ENCODE measurements around the gene GPC6. TPM values are rescaled to one million over a fixed set of nuclear protein-coding genes. Genes with fewer than 3 reads are reported as not detected.

The GPC6 gene
- total and polyA plus RNA-seq, 4 donors: 5.9 to 29.1 (median 18.2) TPM

DNA sequence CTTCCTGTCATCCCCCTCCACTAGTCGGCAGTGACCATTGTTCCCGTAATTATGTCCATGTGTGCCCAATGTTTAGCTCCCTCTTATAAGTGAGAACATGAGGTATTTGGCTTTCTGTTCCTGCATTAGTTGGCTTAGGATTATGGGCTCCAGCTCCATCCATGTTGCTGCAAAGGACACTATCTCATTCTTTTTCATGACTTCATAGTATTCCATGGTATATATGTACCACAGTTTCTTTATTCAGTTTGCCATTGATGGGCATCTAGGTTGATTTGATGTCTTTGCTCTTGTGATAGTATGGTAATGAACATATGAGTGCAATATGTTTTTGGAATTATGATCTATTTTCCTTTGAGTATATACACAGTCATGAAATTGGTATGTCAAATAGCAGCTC, 730.8 kb downstream of the GPC6 start:
- H3K4me1 ChIP-seq (ENCODE audit: control insufficient read depth in 4 of 4, insufficient read depth in 4 of 4, low read length in 3 of 4): peaks cover 0 to 12% (median 4%) of the 10 kb centered on the region in 4 donors
- DNase-seq (ENCODE audit: low spot score): no peak
- 98% methylated on average over 2 of the region's 2 CpGs for WGBS
- no peaks in the 10 kb centered on the region for H3K27me3 ChIP-seq (ENCODE audit: control insufficient read depth in 4 of 4, insufficient read depth in 4 of 4, low read length in 3 of 4)
- H3K4me3 ChIP-seq (ENCODE audit: low read depth in 1 of 3, low read length in 3 of 3): no peak overlapping the region
- H3K36me3 ChIP-seq (ENCODE audit: control insufficient read depth in 4 of 4, insufficient read depth in 3 of 4, low read depth in 1 of 4, low read length in 3 of 4): no peaks in the 10 kb centered on the region
- no peak overlapping the region for H3K9ac ChIP-seq (ENCODE audit: low read depth in 1 of 2, low read length in 2 of 2)
- no peak for TF ChIP-seq GABPA (IDR thresholded peaks at IDR 0.05 in 1 of 2, conservative IDR thresholded peaks at IDR 0.05 in 1 of 2)
- TF ChIP-seq, protein P1, sequence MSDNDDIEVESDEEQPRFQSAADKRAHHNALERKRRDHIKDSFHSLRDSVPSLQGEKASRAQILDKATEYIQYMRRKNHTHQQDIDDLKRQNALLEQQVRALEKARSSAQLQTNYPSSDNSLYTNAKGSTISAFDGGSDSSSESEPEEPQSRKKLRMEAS (IDR thresholded peaks at IDR 0.05): no peak
- TF ChIP-seq, protein P2, sequence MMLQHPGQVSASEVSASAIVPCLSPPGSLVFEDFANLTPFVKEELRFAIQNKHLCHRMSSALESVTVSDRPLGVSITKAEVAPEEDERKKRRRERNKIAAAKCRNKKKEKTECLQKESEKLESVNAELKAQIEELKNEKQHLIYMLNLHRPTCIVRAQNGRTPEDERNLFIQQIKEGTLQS (IDR thresholded peaks at IDR 0.05): no peak
- no peak for TF ChIP-seq HNF4A (conservative IDR thresholded peaks at IDR 0.05)
- TF ChIP-seq SP1 (IDR thresholded peaks at IDR 0.05): no peak
- no peak for TF ChIP-seq RAD21 (IDR thresholded peaks at IDR 0.05)
- no peak overlapping the region for H3K27ac ChIP-seq (ENCODE audit: low read depth in 1 of 2, low read length in 2 of 2)
- no peaks in the 10 kb centered on the region for H3K9me3 ChIP-seq (ENCODE audit: control insufficient read depth in 4 of 4, low read length in 3 of 4)

DNA sequence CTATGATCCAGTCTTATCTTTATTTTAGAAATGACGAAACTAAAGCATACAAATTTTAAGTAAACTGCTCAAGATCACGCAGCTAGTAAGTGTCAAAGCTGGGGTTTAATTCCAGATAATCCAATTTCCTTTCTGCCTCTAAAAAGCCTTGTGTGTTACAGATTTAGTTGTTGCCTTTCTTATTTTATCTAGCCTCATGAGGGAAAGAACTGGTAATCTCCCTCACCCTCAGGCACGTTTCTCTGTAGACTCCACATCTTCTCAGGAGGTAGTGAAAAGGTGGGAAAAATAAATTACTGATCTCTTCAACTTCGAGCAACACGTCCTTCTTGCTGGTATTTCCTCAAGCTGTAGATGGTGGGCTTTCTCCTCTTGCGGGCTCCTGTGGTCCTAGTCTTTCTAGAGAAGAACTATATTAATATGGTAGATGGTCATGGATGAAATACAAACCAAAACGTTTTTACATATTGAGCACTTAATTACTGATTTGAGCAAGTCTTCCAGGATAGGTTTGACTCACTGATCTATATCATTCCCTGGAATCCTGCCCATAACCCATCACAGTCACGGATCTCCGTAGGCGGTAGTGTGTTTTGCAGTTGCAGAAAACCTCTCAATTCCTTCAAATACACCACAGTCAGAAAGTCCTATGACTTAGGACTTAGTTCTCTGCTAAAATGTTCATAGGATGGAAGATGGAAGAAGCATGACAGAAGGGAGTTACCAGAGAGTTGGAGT, 733.4 kb downstream of the GPC6 start:
- no peak for DNase-seq (ENCODE audit: low spot score)
- no peaks in the 10 kb centered on the region for H3K9me3 ChIP-seq (ENCODE audit: control insufficient read depth in 4 of 4, low read length in 3 of 4)
- peaks cover 0 to 12% (median 4%) of the 10 kb centered on the region in 4 donors for H3K4me1 ChIP-seq (ENCODE audit: control insufficient read depth in 4 of 4, insufficient read depth in 4 of 4, low read length in 3 of 4)
- 82% methylated on average over 10 of the region's 10 CpGs for WGBS
- TF ChIP-seq FOXA1 (IDR thresholded peaks at IDR 0.05) (no peak), NR2F2 (IDR thresholded peaks at IDR 0.05) (no peak), EGR1 (IDR thresholded peaks at IDR 0.05; ENCODE audit: low read depth in 2 of 2) (no peak)
- TF ChIP-seq, protein P2 (IDR thresholded peaks at IDR 0.05): no peak
- TF ChIP-seq, protein P3, sequence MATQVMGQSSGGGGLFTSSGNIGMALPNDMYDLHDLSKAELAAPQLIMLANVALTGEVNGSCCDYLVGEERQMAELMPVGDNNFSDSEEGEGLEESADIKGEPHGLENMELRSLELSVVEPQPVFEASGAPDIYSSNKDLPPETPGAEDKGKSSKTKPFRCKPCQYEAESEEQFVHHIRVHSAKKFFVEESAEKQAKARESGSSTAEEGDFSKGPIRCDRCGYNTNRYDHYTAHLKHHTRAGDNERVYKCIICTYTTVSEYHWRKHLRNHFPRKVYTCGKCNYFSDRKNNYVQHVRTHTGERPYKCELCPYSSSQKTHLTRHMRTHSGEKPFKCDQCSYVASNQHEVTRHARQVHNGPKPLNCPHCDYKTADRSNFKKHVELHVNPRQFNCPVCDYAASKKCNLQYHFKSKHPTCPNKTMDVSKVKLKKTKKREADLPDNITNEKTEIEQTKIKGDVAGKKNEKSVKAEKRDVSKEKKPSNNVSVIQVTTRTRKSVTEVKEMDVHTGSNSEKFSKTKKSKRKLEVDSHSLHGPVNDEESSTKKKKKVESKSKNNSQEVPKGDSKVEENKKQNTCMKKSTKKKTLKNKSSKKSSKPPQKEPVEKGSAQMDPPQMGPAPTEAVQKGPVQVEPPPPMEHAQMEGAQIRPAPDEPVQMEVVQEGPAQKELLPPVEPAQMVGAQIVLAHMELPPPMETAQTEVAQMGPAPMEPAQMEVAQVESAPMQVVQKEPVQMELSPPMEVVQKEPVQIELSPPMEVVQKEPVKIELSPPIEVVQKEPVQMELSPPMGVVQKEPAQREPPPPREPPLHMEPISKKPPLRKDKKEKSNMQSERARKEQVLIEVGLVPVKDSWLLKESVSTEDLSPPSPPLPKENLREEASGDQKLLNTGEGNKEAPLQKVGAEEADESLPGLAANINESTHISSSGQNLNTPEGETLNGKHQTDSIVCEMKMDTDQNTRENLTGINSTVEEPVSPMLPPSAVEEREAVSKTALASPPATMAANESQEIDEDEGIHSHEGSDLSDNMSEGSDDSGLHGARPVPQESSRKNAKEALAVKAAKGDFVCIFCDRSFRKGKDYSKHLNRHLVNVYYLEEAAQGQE (IDR thresholded peaks at IDR 0.05): no peak
- TF ChIP-seq, protein P1 (IDR thresholded peaks at IDR 0.05): no peak
- H3K9ac ChIP-seq (ENCODE audit: low read depth in 1 of 2, low read length in 2 of 2): no peak overlapping the region
- H3K4me3 ChIP-seq (ENCODE audit: low read depth in 1 of 3, low read length in 3 of 3): no peak overlapping the region
- no peaks in the 10 kb centered on the region for H3K36me3 ChIP-seq (ENCODE audit: control insufficient read depth in 4 of 4, insufficient read depth in 3 of 4, low read depth in 1 of 4, low read length in 3 of 4)
- no peak overlapping the region for H3K27ac ChIP-seq (ENCODE audit: low read depth in 1 of 2, low read length in 2 of 2)
- no peaks in the 10 kb centered on the region for H3K27me3 ChIP-seq (ENCODE audit: control insufficient read depth in 4 of 4, insufficient read depth in 4 of 4, low read length in 3 of 4)

All from liver (tissue), 9 donors.